ENCODE measurements around the gene RTL10.
A peak's percentile ranks its signal among the peaks of the same experiment; 100 is the strongest.
"Not testable (repeated sequence)": the region's sequence is repeated elsewhere in the genome, so short reads cannot be mapped to it uniquely, and the experiment has no call there.

Gene RTL10

DNA sequence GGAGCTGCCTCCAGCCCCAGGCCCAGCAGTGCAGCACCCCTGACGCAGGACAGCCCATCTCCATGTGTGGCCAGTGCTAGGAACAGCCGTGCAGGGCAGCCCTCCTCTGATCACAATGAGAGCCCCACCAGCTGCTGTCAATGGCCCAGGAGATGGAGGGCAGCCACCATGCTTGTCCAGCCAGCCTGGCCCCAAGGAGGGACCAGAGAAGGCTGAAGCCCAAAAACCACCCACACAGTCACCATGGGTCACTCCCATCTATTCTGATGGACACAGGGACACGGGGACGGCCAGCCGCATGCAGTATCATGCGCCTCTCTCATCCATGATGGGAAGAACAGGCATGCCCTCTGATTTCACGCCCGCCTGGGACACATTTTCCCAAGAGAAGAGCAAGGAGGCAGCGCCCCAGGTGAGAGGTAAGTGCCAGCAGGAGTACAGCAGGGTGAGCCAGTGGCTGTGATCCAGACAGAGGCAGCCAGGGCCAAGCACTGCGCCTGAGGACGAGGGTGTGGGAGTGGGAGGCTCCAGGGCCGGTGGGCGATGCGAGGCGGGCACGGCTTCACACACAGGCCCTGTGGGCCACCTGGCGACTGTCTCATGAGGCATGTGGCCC, 33.6 kb upstream of the RTL10 start:
- Histone ChIP-seq H3K36me3 (ENCODE audit: control insufficient read depth in 2 of 2, insufficient read depth in 2 of 2, low read length in 2 of 2) (no peaks in the 10 kb centered on the region), H3K9me3 (ENCODE audit: control insufficient read depth in 2 of 2, low read length in 2 of 2) (no peaks in the 10 kb centered on the region), H3K27me3 (ENCODE audit: control insufficient read depth in 2 of 2, insufficient read depth in 2 of 2, low read length in 2 of 2) (no peaks in the 10 kb centered on the region), H3K4me3 (ENCODE audit: low read length in 2 of 2) (no peak overlapping the region), H3K9ac (ENCODE audit: low read depth in 1 of 2, low read length in 2 of 2) (no peak overlapping the region), H3K4me1 (ENCODE audit: control insufficient read depth in 2 of 2, insufficient read depth in 2 of 2, low read length in 2 of 2) (peaks cover 0 to 11% of the 10 kb centered on the region in 2 donors), H3K27ac (ENCODE audit: low read depth in 2 of 2, low read length in 2 of 2) (no peak overlapping the region)

DNA sequence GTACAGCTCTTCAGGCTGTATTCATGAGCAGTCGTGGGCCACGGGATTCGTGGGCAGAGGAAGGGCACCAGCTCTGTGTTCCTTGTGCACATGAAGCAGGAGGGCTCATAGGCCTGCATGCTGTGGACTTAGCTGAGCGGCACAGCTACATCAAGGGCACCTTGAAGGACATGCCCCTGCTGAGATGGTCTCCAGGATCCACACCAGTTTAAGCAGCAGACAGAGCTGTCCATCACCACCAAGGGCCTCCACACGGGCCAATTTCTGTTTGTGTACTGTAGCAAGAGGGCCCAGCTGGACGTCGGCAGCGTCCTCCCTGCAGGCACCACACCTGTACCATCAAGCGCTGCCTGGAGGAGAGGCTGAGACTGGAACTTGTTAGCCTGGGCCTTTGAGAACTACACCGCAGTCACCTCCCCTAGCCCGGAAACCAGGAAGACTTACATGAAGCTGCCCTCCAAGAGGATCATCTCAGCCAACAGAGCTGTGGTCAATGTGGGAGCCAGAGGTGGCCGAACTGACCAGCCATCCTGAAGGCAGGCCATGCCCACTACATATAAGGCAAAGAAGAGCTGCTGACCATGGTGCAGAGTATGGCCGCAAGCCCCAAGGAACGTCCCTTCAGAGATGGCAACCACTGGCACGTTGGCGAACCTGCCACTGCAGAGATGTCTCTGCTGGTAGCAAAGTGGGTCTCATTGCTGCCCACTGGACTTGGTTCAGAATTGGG, 32.7 kb upstream of the RTL10 start:
- H3K27ac ChIP-seq (ENCODE audit: low read depth in 2 of 2, low read length in 2 of 2), result peak overlapping the region in 1 of 2 donors; percentile 49
- H3K9ac ChIP-seq (ENCODE audit: low read depth in 1 of 2, low read length in 2 of 2), result no peak overlapping the region
- H3K36me3 ChIP-seq (ENCODE audit: control insufficient read depth in 2 of 2, insufficient read depth in 2 of 2, low read length in 2 of 2), result no peaks in the 10 kb centered on the region
- no peaks in the 10 kb centered on the region for H3K9me3 ChIP-seq (ENCODE audit: control insufficient read depth in 2 of 2, low read length in 2 of 2)
- no peaks in the 10 kb centered on the region for H3K27me3 ChIP-seq (ENCODE audit: control insufficient read depth in 2 of 2, insufficient read depth in 2 of 2, low read length in 2 of 2)
- H3K4me3 ChIP-seq (ENCODE audit: low read length in 2 of 2), result no peak overlapping the region
- H3K4me1 ChIP-seq (ENCODE audit: control insufficient read depth in 2 of 2, insufficient read depth in 2 of 2, low read length in 2 of 2), result peaks cover 0 to 11% of the 10 kb centered on the region in 2 donors

DNA sequence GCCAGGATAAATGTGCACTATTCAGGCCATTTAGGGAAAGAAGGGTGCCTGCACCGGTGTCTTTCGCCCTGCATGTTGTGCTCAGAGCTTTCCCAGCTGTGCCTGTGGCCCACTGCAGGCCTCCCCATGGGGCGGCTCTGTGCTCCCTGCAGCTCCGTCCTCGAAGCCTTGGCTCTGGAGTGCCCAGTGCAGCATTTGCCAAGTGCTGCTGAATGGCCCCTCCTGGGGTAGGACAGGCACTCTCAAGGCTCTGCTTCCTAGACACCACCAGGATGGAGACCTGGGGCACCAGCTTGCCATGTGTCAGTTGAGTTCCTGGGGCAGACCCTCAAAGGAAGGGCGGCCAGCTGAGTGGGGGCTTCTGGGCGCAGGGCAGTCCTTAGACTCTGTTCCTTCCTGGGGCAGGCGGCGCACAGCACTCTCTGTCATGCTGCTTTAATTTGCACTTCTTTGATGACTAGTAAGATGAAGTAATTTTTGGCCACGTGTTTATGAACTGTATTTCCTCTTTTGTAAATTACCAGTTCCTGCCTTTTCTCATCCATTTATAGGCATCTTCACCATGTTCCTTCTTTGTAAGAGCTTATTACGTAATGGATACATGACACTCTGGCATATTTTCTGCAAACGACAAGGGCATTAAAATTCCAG, 32.1 kb upstream of the RTL10 start:
- no peaks in the 10 kb centered on the region for H3K9me3 ChIP-seq (ENCODE audit: control insufficient read depth in 2 of 2, low read length in 2 of 2)
- H3K4me1 ChIP-seq (ENCODE audit: control insufficient read depth in 2 of 2, insufficient read depth in 2 of 2, low read length in 2 of 2), result peaks cover 0 to 12% of the 10 kb centered on the region in 2 donors
- no peak overlapping the region for H3K9ac ChIP-seq (ENCODE audit: low read depth in 1 of 2, low read length in 2 of 2)
- no peak overlapping the region for H3K4me3 ChIP-seq (ENCODE audit: low read length in 2 of 2)
- H3K27ac ChIP-seq (ENCODE audit: low read depth in 2 of 2, low read length in 2 of 2), result peak overlapping the region in 1 of 2 donors; percentile 49
- H3K36me3 ChIP-seq (ENCODE audit: control insufficient read depth in 2 of 2, insufficient read depth in 2 of 2, low read length in 2 of 2), result no peaks in the 10 kb centered on the region
- no peaks in the 10 kb centered on the region for H3K27me3 ChIP-seq (ENCODE audit: control insufficient read depth in 2 of 2, insufficient read depth in 2 of 2, low read length in 2 of 2)

DNA sequence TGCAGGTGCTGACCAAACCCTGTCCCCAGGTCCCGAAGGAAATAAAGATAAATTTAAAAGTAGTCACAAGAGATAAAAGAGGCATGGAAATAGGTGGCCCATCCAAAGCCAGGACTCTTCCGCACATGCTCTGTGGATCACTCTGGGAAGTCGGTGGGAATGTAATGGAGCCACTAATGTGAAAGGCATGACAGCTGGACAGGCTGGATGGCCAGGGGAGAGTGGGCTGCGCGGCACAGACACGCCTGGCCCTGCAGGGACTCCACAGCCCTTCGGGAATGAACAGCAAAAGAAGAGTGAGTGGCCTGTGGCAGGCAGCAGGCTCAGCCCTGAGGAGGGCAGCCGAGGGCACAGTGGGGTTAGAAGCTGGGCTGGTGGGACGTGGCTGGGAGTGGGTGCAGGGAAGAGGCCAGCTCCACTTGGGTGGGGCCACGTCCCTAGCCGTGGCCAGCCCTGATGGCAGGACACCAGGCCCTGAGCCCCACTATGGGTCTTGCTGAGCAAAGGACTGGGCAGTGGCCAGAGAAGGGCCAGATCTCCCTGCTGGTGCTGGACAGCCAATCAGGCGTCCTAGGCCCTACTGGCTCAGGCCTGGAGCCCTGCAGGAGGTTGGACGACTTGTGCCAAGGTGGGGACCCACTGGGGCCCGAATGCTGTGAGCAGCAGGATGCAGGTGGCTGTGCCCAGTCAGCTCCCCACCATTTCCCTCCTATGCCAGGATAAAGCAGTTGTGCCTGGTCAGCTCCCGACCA, 31.3 kb upstream of the RTL10 start:
- Histone ChIP-seq H3K4me1 (ENCODE audit: control insufficient read depth in 2 of 2, insufficient read depth in 2 of 2, low read length in 2 of 2) (peaks cover 0 to 15% of the 10 kb centered on the region in 2 donors), H3K36me3 (ENCODE audit: control insufficient read depth in 2 of 2, insufficient read depth in 2 of 2, low read length in 2 of 2) (no peaks in the 10 kb centered on the region), H3K9me3 (ENCODE audit: control insufficient read depth in 2 of 2, low read length in 2 of 2) (no peaks in the 10 kb centered on the region), H3K4me3 (ENCODE audit: low read length in 2 of 2) (no peak overlapping the region), H3K27me3 (ENCODE audit: control insufficient read depth in 2 of 2, insufficient read depth in 2 of 2, low read length in 2 of 2) (no peaks in the 10 kb centered on the region), H3K9ac (ENCODE audit: low read depth in 1 of 2, low read length in 2 of 2) (no peak overlapping the region), H3K27ac (ENCODE audit: low read depth in 2 of 2, low read length in 2 of 2) (no peak overlapping the region)

DNA sequence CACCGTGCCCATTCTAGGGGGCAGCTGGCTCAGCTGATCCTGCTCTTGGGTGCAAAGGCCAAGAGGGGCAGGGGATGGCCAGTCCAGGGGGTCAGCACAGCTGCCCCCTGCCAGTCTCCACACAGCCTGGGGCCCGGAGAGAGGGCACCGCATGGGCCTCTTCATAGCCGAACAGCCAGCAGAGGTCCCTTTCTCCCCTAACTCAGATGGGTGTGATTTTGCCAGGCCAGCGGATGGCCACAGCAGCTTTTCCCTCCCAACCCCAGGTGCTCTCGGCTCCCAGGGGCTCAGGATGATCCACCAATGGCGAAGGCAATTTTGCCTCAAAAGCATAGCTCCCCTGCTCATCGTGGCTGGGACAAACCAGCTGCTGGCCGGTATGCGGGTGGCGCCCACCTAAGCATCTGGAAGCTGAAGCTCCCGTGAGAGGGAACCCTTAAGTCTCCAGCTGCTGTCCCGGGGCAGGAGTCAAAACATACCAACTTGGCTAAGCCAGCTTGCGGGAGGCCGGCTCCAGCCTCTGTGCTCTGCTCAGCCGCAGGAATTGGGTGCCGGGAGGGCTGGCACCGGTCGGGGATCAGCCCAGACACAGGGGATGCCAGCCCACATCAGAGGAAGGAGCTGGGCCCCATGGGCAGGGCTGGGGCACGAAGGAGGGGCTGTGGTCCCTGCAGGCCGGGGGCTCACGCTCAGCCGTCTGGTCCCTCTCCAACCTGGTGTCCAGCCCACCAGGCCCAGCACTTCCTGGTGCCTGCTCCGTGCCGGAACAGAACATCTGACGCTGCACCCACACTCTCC, 30.5 kb upstream of the RTL10 start:
- Histone ChIP-seq H3K4me3 (ENCODE audit: low read length in 2 of 2) (no peak overlapping the region), H3K27ac (ENCODE audit: low read depth in 2 of 2, low read length in 2 of 2) (no peak overlapping the region), H3K9ac (ENCODE audit: low read depth in 1 of 2, low read length in 2 of 2) (no peak overlapping the region), H3K9me3 (ENCODE audit: control insufficient read depth in 2 of 2, low read length in 2 of 2) (no peaks in the 10 kb centered on the region), H3K4me1 (ENCODE audit: control insufficient read depth in 2 of 2, insufficient read depth in 2 of 2, low read length in 2 of 2) (peaks cover 0 to 16% of the 10 kb centered on the region in 2 donors), H3K36me3 (ENCODE audit: control insufficient read depth in 2 of 2, insufficient read depth in 2 of 2, low read length in 2 of 2) (no peaks in the 10 kb centered on the region), H3K27me3 (ENCODE audit: control insufficient read depth in 2 of 2, insufficient read depth in 2 of 2, low read length in 2 of 2) (no peaks in the 10 kb centered on the region)

DNA sequence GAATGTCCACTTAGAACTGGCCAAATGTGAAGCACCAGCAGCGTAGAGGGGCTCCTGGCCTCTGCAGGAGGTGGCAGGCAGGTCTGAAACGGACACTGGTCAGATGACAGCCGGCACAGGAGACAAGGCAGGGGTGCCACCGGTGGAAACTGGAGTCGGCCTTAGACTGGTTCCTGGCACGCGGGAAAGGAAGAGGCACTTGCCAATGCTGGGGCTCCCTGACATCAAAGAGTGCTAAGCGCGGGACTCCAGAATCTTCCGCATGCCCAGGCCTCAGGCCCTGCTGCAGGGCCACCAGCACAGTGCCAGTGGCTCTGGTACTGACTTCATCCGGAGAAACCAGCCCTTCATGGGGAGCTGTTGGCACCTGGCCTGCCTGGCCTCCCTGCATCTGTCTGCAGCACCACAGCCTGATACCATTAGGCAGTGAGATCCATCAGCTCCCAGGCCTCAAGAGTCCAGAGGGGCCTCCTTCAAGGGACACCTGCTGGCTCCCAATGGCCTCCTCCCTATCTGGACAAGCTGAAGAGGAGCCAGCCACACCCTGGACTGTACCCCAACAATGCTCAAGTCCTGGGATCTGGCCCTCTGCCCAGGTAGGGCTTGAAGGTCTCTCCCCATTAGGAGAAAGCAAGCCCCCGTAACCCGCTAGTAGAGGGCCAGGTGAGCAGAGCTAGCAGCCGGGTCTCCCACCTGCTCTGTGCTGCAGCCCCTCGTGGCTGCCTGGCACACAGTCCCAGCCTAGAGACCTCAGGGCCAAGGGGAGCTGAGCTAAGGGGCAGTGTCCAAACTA, 29.7 kb upstream of the RTL10 start:
- no peak overlapping the region for H3K27ac ChIP-seq (ENCODE audit: low read depth in 2 of 2, low read length in 2 of 2)
- H3K36me3 ChIP-seq (ENCODE audit: control insufficient read depth in 2 of 2, insufficient read depth in 2 of 2, low read length in 2 of 2), result no peaks in the 10 kb centered on the region
- no peaks in the 10 kb centered on the region for H3K9me3 ChIP-seq (ENCODE audit: control insufficient read depth in 2 of 2, low read length in 2 of 2)
- H3K9ac ChIP-seq (ENCODE audit: low read depth in 1 of 2, low read length in 2 of 2), result no peak overlapping the region
- peaks cover 0 to 16% of the 10 kb centered on the region in 2 donors for H3K4me1 ChIP-seq (ENCODE audit: control insufficient read depth in 2 of 2, insufficient read depth in 2 of 2, low read length in 2 of 2)
- no peak overlapping the region for H3K4me3 ChIP-seq (ENCODE audit: low read length in 2 of 2)
- H3K27me3 ChIP-seq (ENCODE audit: control insufficient read depth in 2 of 2, insufficient read depth in 2 of 2, low read length in 2 of 2), result no peaks in the 10 kb centered on the region

DNA sequence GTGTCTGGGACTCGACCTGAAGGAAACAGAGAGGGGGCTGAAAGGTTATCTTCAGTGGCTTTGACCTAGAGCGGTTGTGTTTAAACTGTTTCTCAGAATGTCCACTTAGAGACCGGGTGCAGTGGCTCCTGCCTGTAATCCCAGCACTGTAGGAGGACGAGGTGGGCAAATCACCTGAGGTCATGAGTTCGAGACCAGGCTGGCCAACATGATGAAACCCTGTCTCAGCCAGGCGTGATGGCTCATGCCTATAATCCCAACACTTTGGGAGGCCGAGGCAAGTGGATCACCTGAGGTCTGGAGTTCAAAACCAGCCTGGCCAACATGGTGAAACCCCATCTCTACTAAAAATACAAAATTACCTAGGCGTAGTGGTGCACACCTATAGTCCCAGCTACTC, 28.8 kb upstream of the RTL10 start:
- not testable (repeated sequence) for H3K9me3 ChIP-seq (ENCODE audit: control insufficient read depth in 2 of 2, low read length in 2 of 2); H3K36me3 ChIP-seq (ENCODE audit: control insufficient read depth in 2 of 2, insufficient read depth in 2 of 2, low read length in 2 of 2); H3K27me3 ChIP-seq (ENCODE audit: control insufficient read depth in 2 of 2, insufficient read depth in 2 of 2, low read length in 2 of 2); H3K9ac ChIP-seq (ENCODE audit: low read depth in 1 of 2, low read length in 2 of 2); H3K4me3 ChIP-seq (ENCODE audit: low read length in 2 of 2); H3K27ac ChIP-seq (ENCODE audit: low read depth in 2 of 2, low read length in 2 of 2)
- H3K4me1 ChIP-seq (ENCODE audit: control insufficient read depth in 2 of 2, insufficient read depth in 2 of 2, low read length in 2 of 2), result peaks cover 0 to 16% of the 10 kb centered on the region in 2 donors

DNA sequence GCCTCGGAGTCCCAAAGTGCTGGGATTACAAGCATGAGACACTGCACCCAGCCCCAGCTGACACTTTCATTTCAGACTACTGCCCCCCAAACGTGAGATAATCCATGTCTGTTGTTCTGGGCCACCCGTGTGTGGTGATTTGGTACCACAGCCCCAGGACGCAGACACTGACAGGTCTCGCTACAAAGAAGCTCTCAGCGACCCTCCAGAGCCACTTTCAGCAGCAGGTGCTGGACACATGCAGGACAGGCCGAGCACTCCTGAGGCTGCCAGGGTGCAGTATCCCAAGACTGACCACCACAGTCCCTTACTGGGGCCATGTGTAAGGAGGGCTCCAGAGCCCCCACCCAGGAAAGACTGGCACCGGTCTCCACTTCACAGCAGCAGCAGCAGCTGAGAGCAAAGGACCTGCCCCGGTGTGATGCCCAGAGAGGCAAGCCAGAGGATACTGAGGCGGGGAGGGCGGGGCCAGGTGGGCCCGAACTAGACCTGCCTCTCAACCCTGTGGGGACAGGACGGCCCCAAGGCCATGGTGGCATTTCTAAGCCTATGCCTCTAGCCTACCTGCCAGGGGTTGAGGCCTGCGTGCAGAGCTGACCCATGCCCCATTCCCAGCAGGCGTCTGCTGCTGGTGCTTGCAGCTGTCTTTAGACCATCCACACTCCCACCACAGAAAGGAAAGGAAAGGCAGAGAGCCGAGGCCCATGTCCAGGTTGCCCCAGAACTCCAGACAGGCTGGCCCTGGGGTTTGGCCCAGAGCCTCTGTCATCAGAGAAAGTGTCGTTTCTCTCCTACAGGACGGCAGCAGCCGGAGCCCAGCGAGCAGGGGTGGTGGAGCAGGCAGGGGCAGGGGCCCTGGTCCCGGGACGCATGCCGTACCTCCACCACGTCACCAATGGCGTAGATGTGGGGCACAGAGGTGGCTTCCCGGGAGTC, 28.0 kb upstream of the RTL10 start:
- no peak overlapping the region for H3K27ac ChIP-seq (ENCODE audit: low read depth in 2 of 2, low read length in 2 of 2)
- peaks cover 0 to 16% of the 10 kb centered on the region in 2 donors for H3K4me1 ChIP-seq (ENCODE audit: control insufficient read depth in 2 of 2, insufficient read depth in 2 of 2, low read length in 2 of 2)
- no peak overlapping the region for H3K9ac ChIP-seq (ENCODE audit: low read depth in 1 of 2, low read length in 2 of 2)
- no peaks in the 10 kb centered on the region for H3K36me3 ChIP-seq (ENCODE audit: control insufficient read depth in 2 of 2, insufficient read depth in 2 of 2, low read length in 2 of 2)
- no peaks in the 10 kb centered on the region for H3K9me3 ChIP-seq (ENCODE audit: control insufficient read depth in 2 of 2, low read length in 2 of 2)
- no peak overlapping the region for H3K4me3 ChIP-seq (ENCODE audit: low read length in 2 of 2)
- H3K27me3 ChIP-seq (ENCODE audit: control insufficient read depth in 2 of 2, insufficient read depth in 2 of 2, low read length in 2 of 2), result no peaks in the 10 kb centered on the region

Measured in mucosa of rectum (tissue), 2 donors.